ENCODE data around the gene PNPLA2. TPM values are rescaled to one million over a fixed set of nuclear protein-coding genes. Genes with fewer than 3 reads are reported as not detected.

PNPLA2 gene
- total RNA-seq, 2 experiments from 2014 or later = 24.7 to 26.2 TPM

- no peak for ATAC-seq
- Mint-ChIP-seq H3K36me3 (ENCODE audit: low read depth) (peaks cover 35% of the 10 kb centered on the region), H3K9me3 (ENCODE audit: low read depth) (no peaks in the 10 kb centered on the region), H3K27ac (peak overlapping the region; percentile 88), H3K27me3 (no peaks in the 10 kb centered on the region), H3K4me1 (peaks cover 28% of the 10 kb centered on the region), H3K4me3 (peak overlapping the region; percentile 94)
- CTCF ChIA-PET = interaction anchor here (0.6 kb wide), 1 partner anchor 113 kb away, joined by 4 read pairs; the partner anchor contains the start of gene AP2A2
- no peak for DNase-seq
- POLR2A ChIA-PET = interaction anchor here (0.8 kb wide), 1 partner anchor 16 kb away, joined by 3 read pairs; no protein-coding TSS in a partner anchor
- intact Hi-C loops (cut with DNase I, micrococcal nuclease) = no loop called here
These were observed 6.3 kb upstream of the PNPLA2 start for GRCh38 chr11:812390-812789.

DNA sequence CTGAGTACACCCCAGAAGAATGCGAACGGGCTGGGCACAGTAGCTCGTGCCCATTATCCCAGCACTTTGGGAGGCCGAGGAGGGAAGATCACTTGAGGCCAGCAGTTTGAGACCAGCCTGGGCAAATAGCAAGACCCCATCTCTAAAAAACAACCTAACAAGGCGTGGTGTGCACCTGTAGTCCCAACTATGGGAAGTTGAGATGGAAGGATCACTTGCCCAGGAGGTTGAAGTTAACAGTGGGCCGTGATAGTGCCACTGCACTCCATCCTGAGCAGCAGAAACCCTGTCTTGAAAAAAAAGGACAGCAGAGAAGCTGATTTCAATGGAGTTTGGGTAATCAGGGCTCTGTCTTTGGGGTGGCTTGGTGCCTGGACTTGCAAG is 5.7 kb upstream of the PNPLA2 start:
- ChIA-PET CTCF (interaction anchor here (0.7 kb wide), 1 partner anchor 28 kb away, joined by 3 read pairs; no protein-coding TSS in a partner anchor), POLR2A (interaction anchor here (0.8 kb wide), 1 partner anchor 17 kb away, joined by 3 read pairs; no protein-coding TSS in a partner anchor)
- Mint-ChIP-seq H3K27me3 (no peaks in the 10 kb centered on the region), H3K36me3 (ENCODE audit: low read depth) (peaks cover 33% of the 10 kb centered on the region), H3K4me1 (peaks cover 24% of the 10 kb centered on the region), H3K9me3 (ENCODE audit: low read depth) (no peaks in the 10 kb centered on the region), H3K27ac (peak overlapping the region; percentile 19), H3K4me3 (peak overlapping the region; percentile 94)
- DNase-seq (no peak), ATAC-seq (no peak)
- intact Hi-C loops (cut with DNase I, micrococcal nuclease) = no loop called here

- DNase-seq = no peak
- ChIA-PET POLR2A (no interaction called here), CTCF (interaction anchor here (0.7 kb wide), 1 partner anchor 28 kb away, joined by 3 read pairs; no protein-coding TSS in a partner anchor)
- Mint-ChIP-seq H3K36me3 (ENCODE audit: low read depth) (peaks cover 33% of the 10 kb centered on the region), H3K4me3 (no peak overlapping the region), H3K27ac (peak overlapping the region; percentile 27), H3K4me1 (peaks cover 21% of the 10 kb centered on the region), H3K27me3 (no peaks in the 10 kb centered on the region), H3K9me3 (ENCODE audit: low read depth) (no peaks in the 10 kb centered on the region)
- ATAC-seq = no peak
- intact Hi-C loops (cut with DNase I, micrococcal nuclease) = no loop called here
These were observed 5.1 kb upstream of the PNPLA2 start for GRCh38 chr11:813456-814096.

- POLR2A ChIA-PET = no interaction called here
- no peak overlapping the region for H3K27ac Mint-ChIP-seq
- CTCF ChIA-PET = no interaction called here
These were observed 2.9 kb upstream of the PNPLA2 start for GRCh38 chr11:815675-816432.

GRCh38 chr11:816433-816779 is 2.3 kb upstream of the PNPLA2 start:
- ChIA-PET CTCF (no interaction called here), POLR2A (no interaction called here)
- no peak overlapping the region for H3K4me3 Mint-ChIP-seq
- no peak for ATAC-seq
- H3K27me3 Mint-ChIP-seq = no peaks in the 10 kb centered on the region
- H3K36me3 Mint-ChIP-seq (ENCODE audit: low read depth) = peaks cover 20% of the 10 kb centered on the region
- H3K4me1 Mint-ChIP-seq = peaks cover 23% of the 10 kb centered on the region
- no peak for DNase-seq
- no peaks in the 10 kb centered on the region for H3K9me3 Mint-ChIP-seq (ENCODE audit: low read depth)
- intact Hi-C loops (cut with DNase I, micrococcal nuclease) = no loop called here
- no peak overlapping the region for H3K27ac Mint-ChIP-seq

More at GRCh38 chr11:815675-816432, 2.9 kb upstream of the PNPLA2 start:
- ATAC-seq = no peak
- Mint-ChIP-seq H3K9me3 (ENCODE audit: low read depth) (no peaks in the 10 kb centered on the region), H3K27me3 (no peaks in the 10 kb centered on the region), H3K4me1 (peaks cover 25% of the 10 kb centered on the region), H3K4me3 (no peak overlapping the region), H3K36me3 (ENCODE audit: low read depth) (peaks cover 25% of the 10 kb centered on the region)
- intact Hi-C loops (cut with DNase I, micrococcal nuclease) = no loop called here
- DNase-seq = no peak

GRCh38 chr11:819129-819931 is 616 bp downstream of the PNPLA2 start:
- DNase-seq = peak; percentile 95
- ChIA-PET CTCF (interaction anchor here (0.7 to 1.5 kb wide), 4 partner anchors 10 to 124 kb away, joined by 3 read pairs; partner anchors contain the start of genes RPLP2 and TMEM80), POLR2A (interaction anchor here (0.6 to 2.7 kb wide), 8 partner anchors 8 to 288 kb away, joined by 3 to 24 read pairs (median 4); partner anchors contain the start of genes CD151, CRACR2B, RPLP2 and TSPAN4)
- Mint-ChIP-seq H3K27ac (no peak overlapping the region), H3K4me1 (peaks cover 11% of the 10 kb centered on the region), H3K4me3 (peak overlapping the region; percentile 72), H3K36me3 (ENCODE audit: low read depth) (peaks cover 4% of the 10 kb centered on the region), H3K27me3 (no peaks in the 10 kb centered on the region), H3K9me3 (ENCODE audit: low read depth) (no peaks in the 10 kb centered on the region)
- intact Hi-C loops (cut with DNase I, micrococcal nuclease) = loop anchor here in 1 of 2 experiments (1.0 kb wide), 4 partner anchors 10 to 91 kb away; partner anchors contain the start of genes CHID1, POLR2L, RPLP2 and TSPAN4
- ATAC-seq = peak; percentile 82

DNA sequence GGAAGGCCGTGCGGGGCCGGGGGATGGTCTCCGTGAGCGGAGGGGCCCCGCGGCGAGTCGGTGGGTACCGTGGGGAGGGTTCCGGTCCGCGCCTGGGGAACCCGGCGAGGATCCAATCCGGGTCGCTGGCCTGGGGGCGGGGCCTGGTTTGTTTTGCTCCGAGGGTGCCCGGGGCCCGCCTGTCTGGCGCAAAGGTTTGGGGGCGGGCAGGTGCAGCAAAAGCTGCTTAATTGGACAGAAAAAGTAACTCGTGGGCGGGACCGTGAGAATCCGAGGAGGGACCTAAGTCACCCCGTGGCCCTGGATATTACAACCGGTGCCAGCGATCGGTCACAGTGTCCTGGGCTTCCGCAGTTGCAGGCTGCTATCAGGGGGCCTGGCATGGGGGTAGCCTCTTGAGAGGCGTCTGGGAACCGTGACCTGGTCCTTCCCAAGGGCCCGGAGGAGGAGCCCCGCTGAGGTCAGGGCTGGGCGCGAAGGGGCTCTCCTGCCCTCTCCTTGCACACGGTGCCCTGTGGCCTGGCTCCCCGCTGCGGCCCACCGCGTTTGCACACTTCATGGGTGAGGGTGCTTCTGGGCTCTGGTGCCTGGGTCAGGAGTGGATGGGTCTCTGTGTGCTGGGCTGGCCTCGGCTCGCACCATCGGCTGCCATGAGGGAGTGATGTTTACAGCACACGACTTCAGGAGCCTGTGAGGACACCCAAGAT is 1.4 kb downstream of the PNPLA2 start:
- Mint-ChIP-seq H3K27ac (no peak overlapping the region), H3K36me3 (ENCODE audit: low read depth) (peaks cover 9% of the 10 kb centered on the region), H3K27me3 (no peaks in the 10 kb centered on the region), H3K4me3 (peak overlapping the region; percentile 72), H3K4me1 (peaks cover 11% of the 10 kb centered on the region), H3K9me3 (ENCODE audit: low read depth) (no peaks in the 10 kb centered on the region)
- DNase-seq (peak; percentile 95), ATAC-seq (peak; percentile 74)
- ChIA-PET CTCF (interaction anchor here (0.7 to 1.5 kb wide), 3 partner anchors 11 to 28 kb away, joined by 3 read pairs; partner anchors contain the start of gene RPLP2), POLR2A (interaction anchor here (0.6 to 2.7 kb wide), 7 partner anchors 8 to 312 kb away, joined by 3 to 24 read pairs (median 4); partner anchors contain the start of genes CD151, CRACR2B, RPLP2 and TSPAN4)
- intact Hi-C loops (cut with DNase I, micrococcal nuclease) = loop anchor here (1.0 kb wide), 7 partner anchors 10 to 314 kb away; partner anchors contain the start of genes RPLP2 (in 2 of the 2), CHID1 (in 1 of the 2), GATD1 (in 1 of the 2) and POLR2L (in 1 of the 2)

GRCh38 chr11:820655-821511 is 2.2 kb downstream of the PNPLA2 start:
- ATAC-seq (no peak), DNase-seq (no peak)
- peak overlapping the region; percentile 72 for H3K4me3 Mint-ChIP-seq
- intact Hi-C loops (cut with DNase I, micrococcal nuclease) = loop anchor here (1.0 kb wide), 4 partner anchors 9 to 315 kb away; partner anchors contain the start of genes GATD1 (in 1 of the 2) and RPLP2 (in 1 of the 2)
- H3K9me3 Mint-ChIP-seq (ENCODE audit: low read depth) = no peaks in the 10 kb centered on the region
- peaks cover 10% of the 10 kb centered on the region for H3K36me3 Mint-ChIP-seq (ENCODE audit: low read depth)
- ChIA-PET POLR2A (interaction anchor here (0.6 to 2.7 kb wide), 5 partner anchors 9 to 313 kb away, joined by 3 to 24 read pairs (median 4); partner anchors contain the start of genes CD151, RPLP2 and TSPAN4), CTCF (interaction anchor here (1.1 kb wide), 1 partner anchor 12 kb away, joined by 3 read pairs; the partner anchor contains the start of gene RPLP2)
- no peaks in the 10 kb centered on the region for H3K27me3 Mint-ChIP-seq
- H3K4me1 Mint-ChIP-seq = peaks cover 11% of the 10 kb centered on the region
- H3K27ac Mint-ChIP-seq = no peak overlapping the region

- DNase-seq (no peak), ATAC-seq (no peak)
- POLR2A ChIA-PET = interaction anchor here (0.7 kb wide), 1 partner anchor 8 kb away, joined by 3 read pairs; no protein-coding TSS in a partner anchor
- intact Hi-C loops (cut with DNase I, micrococcal nuclease) = no loop called here
- peaks cover 16% of the 10 kb centered on the region for H3K4me1 Mint-ChIP-seq
- H3K36me3 Mint-ChIP-seq (ENCODE audit: low read depth) = peaks cover 10% of the 10 kb centered on the region
- H3K9me3 Mint-ChIP-seq (ENCODE audit: low read depth) = no peaks in the 10 kb centered on the region
- CTCF ChIA-PET = no interaction called here
- H3K27ac Mint-ChIP-seq = no peak overlapping the region
- no peak overlapping the region for H3K4me3 Mint-ChIP-seq
- H3K27me3 Mint-ChIP-seq = peaks cover 2% of the 10 kb centered on the region
These were observed 3.0 kb downstream of the PNPLA2 start for GRCh38 chr11:821512-822371.

Data from activated CD4-positive, alpha-beta T cell treated with anti-CD3 and anti-CD28 coated beads for 36 hours (primary cell).